ENCODE data around the gene WDR35. TPM values are rescaled to one million over a fixed set of nuclear protein-coding genes. Genes with fewer than 3 reads are reported as not detected.
A peak's percentile ranks its signal among the peaks of the same experiment; 100 is the strongest.

Gene WDR35
- total RNA-seq, 4 donors from 2014 or later = 2.5 to 6.8 (median 4.4) TPM

GRCh38 chr2:19916385-19916950 lies 73.4 kb downstream of the WDR35 start:
- DNase-seq (ENCODE audit: low spot score in 2 of 2) = no peak
- no peak for TF ChIP-seq POLR2A (IDR thresholded peaks at IDR 0.05)
- TF ChIP-seq CTCF (IDR thresholded peaks at IDR 0.05) = no peak
- WGBS, 2 donors = 76 to 85% methylated on average over 5 to 6 of the region's 6 CpGs
- no peak overlapping the region for H3K4me3 ChIP-seq (ENCODE audit: low read depth, poor library complexity, severe bottlenecking)
- intact Hi-C loops (cut with DNase I; ENCODE audit: low total_unique reads) = no loop called here

GRCh38 chr2:19914266-19914975 lies 75.5 kb downstream of the WDR35 start:
- whole genome bisulfite sequencing, 2 donors = 84 to 100% methylated on average over 1 of the region's 1 CpG
- H3K4me3 ChIP-seq (ENCODE audit: low read depth, poor library complexity, severe bottlenecking) = no peak overlapping the region
- intact Hi-C loops (cut with DNase I; ENCODE audit: low total_unique reads) = no loop called here
- no peak for DNase-seq (ENCODE audit: low spot score in 2 of 2)
- TF ChIP-seq POLR2A (IDR thresholded peaks at IDR 0.05) (no peak), CTCF (IDR thresholded peaks at IDR 0.05) (no peak)

GRCh38 chr2:19911808-19912509 lies 77.9 kb downstream of the WDR35 start:
- WGBS, 2 donors = 90 to 98% methylated on average over 9 of the region's 9 CpGs
- intact Hi-C loops (cut with DNase I; ENCODE audit: low total_unique reads) = no loop called here

GRCh38 chr2:19902216-19902740 lies 87.6 kb downstream of the WDR35 start:
- H3K4me3 ChIP-seq (ENCODE audit: low read depth, poor library complexity, severe bottlenecking) = peak overlapping the region; percentile 95
- WGBS, 2 donors = 0 to 2% methylated on average over 20 to 21 of the region's 21 CpGs
- TF ChIP-seq CTCF (IDR thresholded peaks at IDR 0.05) (no peak), POLR2A (IDR thresholded peaks at IDR 0.05) (no peak)
- intact Hi-C loops (cut with DNase I; ENCODE audit: low total_unique reads) = no loop called here
- DNase-seq (ENCODE audit: low spot score in 2 of 2) = no peak

More at GRCh38 chr2:19911808-19912509, 77.9 kb downstream of the WDR35 start:
- TF ChIP-seq POLR2A (IDR thresholded peaks at IDR 0.05) = no peak
- TF ChIP-seq CTCF (IDR thresholded peaks at IDR 0.05) = no peak
- no peak for DNase-seq (ENCODE audit: low spot score in 2 of 2)
- no peak overlapping the region for H3K4me3 ChIP-seq (ENCODE audit: low read depth, poor library complexity, severe bottlenecking)

GRCh38 chr2:19901442-19902215 lies 88.3 kb downstream of the WDR35 start, which contains the start of gene TTC32:
Gene TTC32, minus strand, starts transcription at chr2:19901983. Its CDS starts 129 bp downstream, at chr2:19901854.
- WGBS, 2 donors = 0 to 1% methylated on average over 37 to 59 of the region's 65 CpGs
- peak; percentile 92 to 98 for DNase-seq (ENCODE audit: low spot score in 2 of 2)
- TF ChIP-seq POLR2A (IDR thresholded peaks at IDR 0.05) (peak in 1 of 2 donors; percentile 91), CTCF (IDR thresholded peaks at IDR 0.05) (no peak)
- H3K4me3 ChIP-seq (ENCODE audit: low read depth, poor library complexity, severe bottlenecking) = peak within 1 kb of the TSS; percentile 95
- intact Hi-C loops (cut with DNase I; ENCODE audit: low total_unique reads) = no loop called here

All from lower leg skin (tissue), 4 donors.